ENCODE measurements around the gene TARS1. TPM values are rescaled to one million over a fixed set of nuclear protein-coding genes. Genes with fewer than 3 reads are reported as not detected.

The TARS1 gene
- total and polyA plus RNA-seq, 10 of the 15 experiments (the other 5 are each of a cell fraction or from before 2014, with no cell fraction given): 163 to 350 (median 228) TPM

GRCh38 chr5:33509036-33509435 is 68.3 kb downstream of the TARS1 start (continued):
- TF ChIP-seq E2F8 (IDR thresholded peaks at IDR 0.05; ENCODE audit: low read depth, partially characterized antibody) (no peak), USF1 (IDR thresholded peaks at IDR 0.05; ENCODE audit: borderline replicate concordance, extremely low read length, insufficient read depth, low read depth, low read length) (no peak), LARP7 (IDR thresholded peaks at IDR 0.05) (no peak), ZBTB4 (CRISPR knock-in tag; IDR thresholded peaks at IDR 0.05) (no peak), ETV6 (conservative IDR thresholded peaks at IDR 0.05 in 1 of 2, IDR thresholded peaks at IDR 0.05 in 1 of 2; ENCODE audit: borderline replicate concordance in 1 of 2, low read depth in 1 of 2) (no peak)
